SK-N-MC (cell line): ENCODE data around the gene RBPJ.

Source experiments
- EZH2 ChIP-seq: fragments of 200-600 bp; sonication (generic); IDR thresholded peaks from one replicate; pipeline ENCODE4 v1.6.1; 2017; ENCODE audit warnings: antibody characterized with exemption
- FOXP2 ChIP-seq: optimal IDR thresholded peaks from 2 replicates; pipeline ENCODE3; 2011; ENCODE audit warnings: mild to moderate bottlenecking, moderate library complexity; ENCODE audit not compliant: insufficient read depth; ENCODE audit errors: extremely low read length, control extremely low read depth
- POLR2AphosphoS5 ChIP-seq: IDR thresholded peaks from 2 replicates; pipeline ENCODE4 v1.6.1; 2012; ENCODE audit warnings: mild to moderate bottlenecking, low read depth, low read length, borderline replicate concordance

DNA sequence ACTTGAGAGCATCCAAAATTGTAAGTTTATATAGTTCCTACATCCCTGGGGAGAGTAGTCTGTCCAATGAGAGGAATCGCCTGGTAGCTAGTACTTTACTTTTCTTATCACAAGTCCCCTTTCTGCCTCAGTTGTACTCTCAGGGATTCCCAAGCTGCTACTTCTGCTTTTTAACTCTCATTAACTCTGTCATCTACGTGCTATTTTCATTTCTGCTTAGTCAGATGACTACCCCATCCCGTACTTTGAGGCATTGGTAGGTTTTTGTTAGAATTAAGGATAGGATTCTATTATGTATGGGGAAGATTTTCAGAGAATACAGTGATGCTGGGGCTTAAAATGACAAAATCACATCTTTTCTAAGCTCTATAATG lies 24.7 kb downstream of the RBPJ start:
- TF ChIP-seq POLR2AphosphoS5 (no peak), EZH2 (no peak), FOXP2 (no peak)
